LNCAP (cell line): ENCODE data around the gene ADCK1.

ENCODE experiments used
- TF ChIP-seq, protein P1 (sequence below): fragments of 450-650 bp; IDR thresholded peaks from 2 replicates; pipeline ENCODE4 v1.5.1; 2017; ENCODE audit warnings: mild to moderate bottlenecking

ADCK1 gene

DNA sequence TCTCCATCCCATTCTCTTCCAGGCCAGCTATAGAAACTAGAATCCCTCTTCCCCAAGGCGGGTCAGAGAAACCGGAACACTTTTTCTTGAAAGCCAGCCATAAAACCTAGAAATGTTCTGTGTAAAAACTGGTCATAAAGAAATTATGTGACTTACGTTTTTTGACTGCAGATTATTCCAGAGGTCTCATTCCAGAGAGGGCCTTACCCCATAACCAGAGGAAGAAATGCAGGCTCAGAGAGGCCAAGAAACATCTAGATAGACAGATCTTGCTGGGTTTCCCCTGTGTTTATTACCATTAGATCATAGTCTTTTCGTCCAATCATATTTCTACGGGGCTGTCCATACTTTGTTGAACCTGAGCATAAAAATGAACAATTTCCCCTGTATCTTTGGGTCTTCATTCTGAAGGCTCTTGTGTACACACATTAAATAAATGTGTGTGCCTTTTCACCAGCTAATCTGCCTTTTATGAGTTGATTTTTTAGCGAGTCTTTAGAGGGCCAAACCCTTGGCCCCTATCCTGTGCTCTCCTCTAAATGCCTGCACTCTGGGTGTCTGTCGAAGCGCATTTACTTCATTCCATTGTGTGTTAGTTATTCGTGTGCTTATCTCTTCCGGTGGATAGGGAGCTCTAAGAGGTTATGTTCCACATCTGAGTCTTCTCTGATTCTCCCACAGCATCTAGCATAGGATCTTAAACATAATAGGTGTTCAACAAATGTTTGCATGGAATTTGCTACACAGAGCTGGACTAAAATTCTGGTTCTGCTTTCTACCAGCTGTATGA lies 163.0 kb downstream of the ADCK1 start:
- TF ChIP-seq, protein P1, sequence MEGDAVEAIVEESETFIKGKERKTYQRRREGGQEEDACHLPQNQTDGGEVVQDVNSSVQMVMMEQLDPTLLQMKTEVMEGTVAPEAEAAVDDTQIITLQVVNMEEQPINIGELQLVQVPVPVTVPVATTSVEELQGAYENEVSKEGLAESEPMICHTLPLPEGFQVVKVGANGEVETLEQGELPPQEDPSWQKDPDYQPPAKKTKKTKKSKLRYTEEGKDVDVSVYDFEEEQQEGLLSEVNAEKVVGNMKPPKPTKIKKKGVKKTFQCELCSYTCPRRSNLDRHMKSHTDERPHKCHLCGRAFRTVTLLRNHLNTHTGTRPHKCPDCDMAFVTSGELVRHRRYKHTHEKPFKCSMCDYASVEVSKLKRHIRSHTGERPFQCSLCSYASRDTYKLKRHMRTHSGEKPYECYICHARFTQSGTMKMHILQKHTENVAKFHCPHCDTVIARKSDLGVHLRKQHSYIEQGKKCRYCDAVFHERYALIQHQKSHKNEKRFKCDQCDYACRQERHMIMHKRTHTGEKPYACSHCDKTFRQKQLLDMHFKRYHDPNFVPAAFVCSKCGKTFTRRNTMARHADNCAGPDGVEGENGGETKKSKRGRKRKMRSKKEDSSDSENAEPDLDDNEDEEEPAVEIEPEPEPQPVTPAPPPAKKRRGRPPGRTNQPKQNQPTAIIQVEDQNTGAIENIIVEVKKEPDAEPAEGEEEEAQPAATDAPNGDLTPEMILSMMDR, result no peak

DNA sequence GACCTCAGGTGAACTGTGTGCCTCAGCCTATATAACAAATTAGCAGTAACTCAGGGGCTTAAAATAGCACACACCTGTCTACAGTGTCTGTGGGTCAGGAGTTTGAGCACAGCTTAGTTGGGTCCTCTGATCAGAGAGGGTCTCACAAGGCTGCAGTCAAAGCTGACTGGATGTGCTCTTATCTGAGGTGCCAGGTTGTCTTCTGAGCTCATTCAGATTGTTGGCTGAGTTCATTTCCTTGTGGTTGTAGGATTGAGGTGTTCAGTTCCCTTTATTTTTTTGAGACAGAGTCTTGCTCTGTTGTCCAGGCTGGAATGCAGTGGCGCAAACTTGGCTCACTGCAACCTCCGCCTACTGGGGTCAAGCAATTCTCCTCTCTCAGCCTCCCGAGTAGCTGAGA lies 164.7 kb downstream of the ADCK1 start:
- TF ChIP-seq, protein P1, result no peak

DNA sequence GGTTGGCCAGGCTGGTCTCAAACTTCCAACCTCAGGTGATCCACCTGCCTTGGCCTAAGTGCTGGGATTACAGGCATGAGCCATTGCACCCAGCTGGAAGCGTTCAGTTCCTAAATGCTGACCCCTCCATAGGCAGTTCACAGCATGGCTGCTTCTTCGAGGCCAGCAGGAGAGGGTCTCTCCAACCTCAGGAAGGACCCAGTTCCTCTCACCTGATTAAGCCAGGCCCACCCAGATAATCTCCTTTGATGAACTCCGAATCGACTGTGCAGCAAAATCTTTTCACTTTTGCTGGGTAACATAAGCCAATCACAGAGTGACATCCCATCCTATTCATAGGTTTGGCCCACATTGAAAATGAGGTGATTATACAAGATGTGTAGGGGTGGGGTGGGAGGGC lies 165.1 kb downstream of the ADCK1 start:
- TF ChIP-seq, protein P1, result no peak

DNA sequence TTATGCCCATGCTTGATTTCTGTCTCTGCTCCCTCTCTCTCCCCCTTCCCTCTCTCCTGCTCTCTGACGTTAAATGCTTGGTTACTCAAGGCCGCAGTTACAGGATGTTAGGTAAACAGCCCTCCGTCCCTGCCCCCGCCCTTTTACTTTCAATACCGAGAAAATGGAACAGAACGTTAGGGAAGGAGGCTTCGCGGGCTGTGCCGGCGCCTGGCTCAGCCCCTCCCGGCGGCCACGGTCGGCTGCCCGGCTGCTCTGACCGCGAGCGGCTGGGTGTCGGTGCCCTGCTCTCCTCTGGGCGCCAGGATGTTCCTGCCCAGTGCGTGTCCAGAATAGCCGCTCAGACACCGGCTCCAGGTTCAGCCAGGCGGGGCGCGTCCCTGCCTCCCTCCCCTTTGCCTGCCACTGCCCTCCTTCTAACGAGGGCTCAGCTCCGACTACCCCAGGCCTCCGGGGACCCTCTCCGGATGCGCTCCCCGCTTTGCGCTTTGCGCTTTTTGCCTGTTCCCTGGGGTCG lies 166.1 kb downstream of the ADCK1 start:
- TF ChIP-seq, protein P1, result no peak

DNA sequence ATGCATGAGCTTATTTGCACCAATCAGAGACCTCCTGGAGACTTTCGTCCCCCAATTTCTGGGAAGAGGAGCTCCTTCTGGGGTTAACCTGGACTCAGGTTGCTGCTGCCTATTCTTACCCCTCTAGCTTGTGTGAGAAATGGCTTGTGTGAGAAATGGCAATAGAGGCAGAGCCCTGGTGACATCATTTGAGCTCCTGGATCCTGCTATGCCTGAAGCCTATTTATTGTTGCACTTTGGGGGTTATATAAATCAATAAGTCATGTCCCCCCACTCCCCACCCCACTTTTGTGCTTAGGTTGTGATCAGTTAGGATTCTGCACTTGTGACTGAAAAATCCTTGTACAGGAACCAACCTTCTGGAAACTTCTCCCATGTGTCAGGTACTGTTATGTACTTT lies 167.2 kb downstream of the ADCK1 start:
- TF ChIP-seq, protein P1, result no peak

DNA sequence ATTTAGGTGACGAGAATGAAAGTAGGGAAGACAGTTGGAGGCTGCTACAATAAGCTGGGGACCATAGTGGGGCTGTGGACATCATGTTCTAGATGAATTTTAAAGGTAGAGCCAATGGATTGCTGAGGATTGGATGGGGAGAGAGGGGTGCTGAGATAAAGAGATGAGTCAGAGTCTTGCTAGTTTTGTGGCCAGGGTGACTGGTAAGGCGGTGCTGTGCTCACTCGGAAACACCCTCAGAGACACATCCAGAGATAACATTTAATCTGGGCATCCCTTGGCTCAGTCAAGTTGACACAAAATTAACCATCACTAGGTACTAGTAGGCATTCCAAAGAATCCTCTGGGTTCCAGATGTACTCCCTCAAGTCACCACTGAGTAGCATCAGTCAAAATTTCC lies 170.7 kb downstream of the ADCK1 start:
- TF ChIP-seq, protein P1, result no peak

DNA sequence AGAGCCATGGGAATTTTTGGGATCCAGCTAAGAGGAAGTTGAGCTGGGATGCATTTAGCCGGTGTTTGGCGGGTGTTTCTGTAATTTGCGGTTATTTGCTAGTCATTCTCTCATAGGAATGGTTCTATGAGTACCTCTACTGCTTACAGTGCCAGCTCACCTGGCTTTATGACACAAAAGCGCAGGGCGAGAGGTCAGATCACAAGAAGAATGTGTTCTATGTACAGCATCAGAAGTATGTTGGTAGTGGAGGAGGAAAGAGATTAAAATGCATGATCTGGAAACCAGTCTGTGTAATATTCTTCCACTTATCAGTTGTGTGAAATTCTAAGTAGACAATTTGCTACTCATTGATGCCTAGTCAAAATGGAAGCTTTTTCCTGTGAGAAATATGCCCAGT lies 173.3 kb downstream of the ADCK1 start:
- TF ChIP-seq, protein P1, result no peak

DNA sequence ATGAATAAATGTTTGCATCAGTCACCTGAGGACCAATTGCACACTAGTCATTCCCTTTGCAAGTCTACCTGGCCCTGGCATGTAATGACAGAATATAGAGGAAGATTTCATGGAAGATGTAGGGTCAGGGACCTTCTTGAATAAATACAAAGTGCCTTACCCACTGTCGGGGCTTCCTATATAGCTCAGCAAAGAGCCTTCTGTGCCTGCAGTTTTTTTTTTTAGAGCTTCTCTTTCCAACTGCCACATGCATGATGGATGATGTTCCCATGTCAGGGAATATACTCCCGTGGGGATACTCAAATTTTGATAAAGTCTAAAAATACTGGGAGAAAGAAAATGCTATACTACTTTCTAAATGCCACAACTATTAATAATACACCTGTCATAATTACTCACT lies 176.7 kb downstream of the ADCK1 start:
- TF ChIP-seq, protein P1, result no peak
